Activated CD8-positive, alpha-beta T cell treated with anti-CD3 and anti-CD28 coated beads for 36 hours (primary cell): ENCODE data around the gene ANKRD10. TPM values are rescaled to one million over a fixed set of nuclear protein-coding genes. Genes with fewer than 3 reads are reported as not detected.

Source experiments
- ATAC-seq: fragments of 200-7000 bp; cut with Tn5 transposase; one replicate; pipeline ENCODE4 v1.10.0; 2021; ENCODE audit warnings: mild to moderate bottlenecking, moderate library complexity
- CTCF ChIA-PET: fragments of 350-600 bp; sonication (Branson Sonifier 250); formaldehyde crosslinking; loops from one replicate; lab custom pipeline; 2021; ENCODE audit warnings: antibody characterized with exemption; lab: Charles Lee
- POLR2A ChIA-PET: fragments of 350-600 bp; sonication (Branson Sonifier 250); formaldehyde crosslinking; loops from one replicate; lab custom pipeline; 2021; ENCODE audit warnings: antibody characterized with exemption; lab: Charles Lee
- DNase-seq: peaks from one replicate; pipeline ENCODE4 v3.0.0-alpha.2; 2020
- H3K27ac Mint-ChIP-seq: one replicate; pipeline ENCODE4 v1.8.0; 2021; ENCODE audit warnings: mild to moderate bottlenecking, mixed read lengths
- H3K27me3 Mint-ChIP-seq: one replicate; pipeline ENCODE4 v1.8.0; 2021; ENCODE audit warnings: mixed read lengths
- H3K36me3 Mint-ChIP-seq: one replicate; pipeline ENCODE4 v1.8.0; 2021; ENCODE audit warnings: low read depth, mixed read lengths
- H3K4me1 Mint-ChIP-seq: one replicate; pipeline ENCODE4 v1.8.0; 2021; ENCODE audit warnings: low read depth, mixed read lengths
- H3K4me3 Mint-ChIP-seq: one replicate; pipeline ENCODE4 v1.8.0; 2021; ENCODE audit warnings: mild to moderate bottlenecking, moderate library complexity, mixed read lengths
- H3K9me3 Mint-ChIP-seq: one replicate; pipeline ENCODE4 v1.8.0; 2021; ENCODE audit warnings: mixed read lengths
- CTCF ChIP-seq: fragments of 200-600 bp; IDR thresholded peaks from one replicate; pipeline ENCODE4 v1.8.0; 2022; ENCODE audit warnings: antibody characterized with exemption, mild to moderate bottlenecking
- intact Hi-C: fragments of 100-400 bp; cut with micrococcal nuclease; formaldehyde crosslinking; loops from one replicate; pipeline ENCODE4 v1.10.0; 2022
- total RNA-seq, 2 experiments: library from RNA; stranded (reverse); gene quantifications; one replicate each; pipeline ENCODE4 v1.2.3, GENCODE V29; 2021

Gene ANKRD10
- total RNA-seq, 2 experiments from 2014 or later: 81.6 to 86.1 TPM

- Mint-ChIP-seq H3K27ac (no peak overlapping the region), H3K4me1 (peaks cover 11% of the 10 kb centered on the region), H3K9me3 (peaks cover 29% of the 10 kb centered on the region), H3K36me3 (peaks cover 18% of the 10 kb centered on the region), H3K4me3 (no peak overlapping the region), H3K27me3 (peaks cover 12% of the 10 kb centered on the region)
- CTCF ChIA-PET: interaction anchor here (0.8 kb wide), 1 partner anchor 21 kb away, joined by 3 read pairs; no protein-coding TSS in a partner anchor
- POLR2A ChIA-PET: interaction anchor here (1.2 kb wide), 1 partner anchor 17 kb away, joined by 3 read pairs; no protein-coding TSS in a partner anchor
- no peak for TF ChIP-seq CTCF
- no peak for ATAC-seq
- intact Hi-C loops: no loop called here
- DNase-seq: no peak
Measured at GRCh38 chr13:110936519-110936918, 21.6 kb upstream of the ANKRD10 start.

GRCh38 chr13:110932588-110932987 lies 17.7 kb upstream of the ANKRD10 start:
- peaks cover 35% of the 10 kb centered on the region for H3K27me3 Mint-ChIP-seq
- DNase-seq (no peak), ATAC-seq (no peak)
- TF ChIP-seq CTCF: no peak
- intact Hi-C loops: no loop called here
- no peak overlapping the region for H3K27ac Mint-ChIP-seq
- H3K9me3 Mint-ChIP-seq: peaks cover 29% of the 10 kb centered on the region
- ChIA-PET CTCF (no interaction called here), POLR2A (no interaction called here)
- peaks cover 18% of the 10 kb centered on the region for H3K36me3 Mint-ChIP-seq
- peaks cover 2% of the 10 kb centered on the region for H3K4me1 Mint-ChIP-seq
- H3K4me3 Mint-ChIP-seq: no peak overlapping the region

GRCh38 chr13:110929104-110929777 lies 14.4 kb upstream of the ANKRD10 start:
- no peak for TF ChIP-seq CTCF
- CTCF ChIA-PET: interaction anchor here (0.7 kb wide), 1 partner anchor 140 kb away, joined by 3 read pairs; no protein-coding TSS in a partner anchor
- H3K4me1 Mint-ChIP-seq: peaks cover 2% of the 10 kb centered on the region
- intact Hi-C loops: no loop called here
- no peak overlapping the region for H3K27ac Mint-ChIP-seq
- H3K27me3 Mint-ChIP-seq: peaks cover 49% of the 10 kb centered on the region
- no peak overlapping the region for H3K4me3 Mint-ChIP-seq
- ATAC-seq: peak; percentile 58
- peaks cover 15% of the 10 kb centered on the region for H3K36me3 Mint-ChIP-seq
- POLR2A ChIA-PET: no interaction called here
- no peak for DNase-seq
- H3K9me3 Mint-ChIP-seq: peaks cover 16% of the 10 kb centered on the region

GRCh38 chr13:110925023-110925612 lies 10.2 kb upstream of the ANKRD10 start:
- CTCF ChIA-PET: interaction anchor here (1.0 kb wide), 1 partner anchor 280 kb away, joined by 3 read pairs; no protein-coding TSS in a partner anchor
- no peaks in the 10 kb centered on the region for H3K36me3 Mint-ChIP-seq
- intact Hi-C loops: no loop called here
- H3K9me3 Mint-ChIP-seq: no peaks in the 10 kb centered on the region
- no peak overlapping the region for H3K27ac Mint-ChIP-seq
- POLR2A ChIA-PET: interaction anchor here (1.6 kb wide), 1 partner anchor 10 kb away, joined by 4 read pairs; no protein-coding TSS in a partner anchor
- no peak for ATAC-seq
- H3K27me3 Mint-ChIP-seq: peaks cover 55% of the 10 kb centered on the region
- TF ChIP-seq CTCF: no peak
- H3K4me1 Mint-ChIP-seq: peaks cover 17% of the 10 kb centered on the region
- no peak overlapping the region for H3K4me3 Mint-ChIP-seq
- DNase-seq: peak; percentile 44

- no peak for DNase-seq
- Mint-ChIP-seq H3K4me3 (no peak overlapping the region), H3K27ac (no peak overlapping the region), H3K9me3 (no peaks in the 10 kb centered on the region), H3K27me3 (peaks cover 53% of the 10 kb centered on the region), H3K36me3 (no peaks in the 10 kb centered on the region), H3K4me1 (peaks cover 17% of the 10 kb centered on the region)
- intact Hi-C loops: no loop called here
- TF ChIP-seq CTCF: no peak
- no peak for ATAC-seq
- CTCF ChIA-PET: interaction anchor here (1.0 to 1.4 kb wide), 2 partner anchors 9 to 280 kb away, joined by 3 to 6 read pairs; no protein-coding TSS in a partner anchor
- POLR2A ChIA-PET: interaction anchor here (1.6 kb wide), 1 partner anchor 9 kb away, joined by 4 read pairs; no protein-coding TSS in a partner anchor
Measured at GRCh38 chr13:110924639-110924934, 9.7 kb upstream of the ANKRD10 start.
